Liver (tissue), 9 donors: Measurements from ENCODE around the gene HLCS. TPM values are rescaled to one million over a fixed set of nuclear protein-coding genes. Genes with fewer than 3 reads are reported as not detected.

Source experiments
- DNase-seq: peaks from one replicate; pipeline ENCODE4 v3.0.0-alpha.2; 2017; ENCODE audit warnings: low spot score
- H3K27ac ChIP-seq, 2 donors: one replicate each; pipeline ENCODE4 v1.7.0; 2013; ENCODE audit warnings: inconsistent platforms in 2 of 2, low read length in 2 of 2, control low read depth in 1 of 2, low read depth in 1 of 2, mild to moderate bottlenecking in 1 of 2
- H3K27me3 ChIP-seq, 4 donors: one replicate each; pipeline versions ENCODE4 v1.6.1 to v1.7.0; 2013; ENCODE audit warnings: low read length in 3 of 4, inconsistent platforms in 1 of 4, mild to moderate bottlenecking in 1 of 4, moderate library complexity in 1 of 4; ENCODE audit not compliant: control insufficient read depth in 4 of 4, insufficient read depth in 4 of 4
- H3K36me3 ChIP-seq, 4 donors: one replicate each; pipeline versions ENCODE4 v1.6.1 to v1.7.0; 2013; ENCODE audit warnings: low read length in 3 of 4, mild to moderate bottlenecking in 3 of 4, low read depth in 1 of 4, moderate library complexity in 1 of 4; ENCODE audit not compliant: control insufficient read depth in 4 of 4, insufficient read depth in 3 of 4
- H3K4me1 ChIP-seq, 4 donors: one replicate each; pipeline versions ENCODE4 v1.6.1 to v1.7.0; 2013; ENCODE audit warnings: low read length in 3 of 4, mild to moderate bottlenecking in 3 of 4, moderate library complexity in 1 of 4; ENCODE audit not compliant: control insufficient read depth in 4 of 4, insufficient read depth in 4 of 4
- H3K4me3 ChIP-seq, 3 donors: one replicate each; pipeline versions ENCODE4 v1.6.1 to v1.7.0; 2013; ENCODE audit warnings: low read length in 3 of 3, control low read depth in 1 of 3, low read depth in 1 of 3, mild to moderate bottlenecking in 1 of 3
- H3K9ac ChIP-seq, 2 donors: one replicate each; pipeline ENCODE4 v1.7.0; 2013; ENCODE audit warnings: low read length in 2 of 2, mild to moderate bottlenecking in 2 of 2, moderate library complexity in 2 of 2, control low read depth in 1 of 2, low read depth in 1 of 2
- H3K9me3 ChIP-seq, 4 donors: one replicate each; pipeline versions ENCODE4 v1.6.1 to v1.7.0; 2013; ENCODE audit warnings: low read length in 3 of 4; ENCODE audit not compliant: control insufficient read depth in 4 of 4
- CTCF ChIP-seq: fragments of 150-350 bp; IDR thresholded peaks from 2 replicates; pipeline ENCODE4 v1.5.1; 2017; ENCODE audit warnings: improper control_type of control experiment, low read depth, low read length; ENCODE audit not compliant: missing input control
- EGR1 ChIP-seq, 2 donors: IDR thresholded peaks; 2 replicates each; pipeline ENCODE4 v1.6.1; 2016 to 2018; ENCODE audit warnings: antibody characterized with exemption in 2 of 2, low read depth in 2 of 2
- FOXA1 ChIP-seq: IDR thresholded peaks from 2 replicates; pipeline ENCODE4 v1.6.1; 2016; ENCODE audit warnings: antibody characterized with exemption
- FOXA2 ChIP-seq: IDR thresholded peaks from 2 replicates; pipeline ENCODE4 v1.6.1; 2016; ENCODE audit warnings: antibody characterized with exemption
- GABPA ChIP-seq, 2 donors: IDR thresholded peaks in 1 of 2; conservative IDR thresholded peaks in 1 of 2; 2 replicates each; pipeline ENCODE4 v1.6.1; 2016; ENCODE audit warnings: antibody characterized with exemption in 2 of 2, mild to moderate bottlenecking in 1 of 2, moderate library complexity in 1 of 2
- HNF4A ChIP-seq, 2 donors: conservative IDR thresholded peaks; 2 replicates each; pipeline ENCODE4 v1.6.1; 2016; ENCODE audit warnings: antibody characterized with exemption in 2 of 2, mild to moderate bottlenecking in 2 of 2
- HNF4G ChIP-seq: IDR thresholded peaks from 2 replicates; pipeline ENCODE4 v1.6.1; 2016; ENCODE audit warnings: antibody characterized with exemption
- JUND ChIP-seq, 2 donors: IDR thresholded peaks; 2 replicates each; pipeline ENCODE4 v1.6.1; 2016; ENCODE audit warnings: antibody characterized with exemption in 2 of 2
- NR2F2 ChIP-seq: IDR thresholded peaks from 2 replicates; pipeline ENCODE4 v1.6.1; 2016; ENCODE audit warnings: antibody characterized with exemption
- RAD21 ChIP-seq, 2 donors: IDR thresholded peaks; 2 replicates each; pipeline ENCODE4 v1.6.1; 2016; ENCODE audit warnings: antibody characterized with exemption in 2 of 2, mild to moderate bottlenecking in 2 of 2
- REST ChIP-seq: IDR thresholded peaks from 2 replicates; pipeline ENCODE4 v1.6.1; 2016; ENCODE audit warnings: antibody characterized with exemption, mild to moderate bottlenecking
- RXRA ChIP-seq, 2 donors: IDR thresholded peaks; 2 replicates each; pipeline ENCODE4 v1.6.1; 2017 to 2018; ENCODE audit warnings: antibody characterized with exemption in 2 of 2, mild to moderate bottlenecking in 1 of 2
- SP1 ChIP-seq: IDR thresholded peaks from 2 replicates; pipeline ENCODE4 v1.6.1; 2018; ENCODE audit warnings: antibody characterized with exemption, mild to moderate bottlenecking
- TAF1 ChIP-seq: conservative IDR thresholded peaks from 2 replicates; pipeline ENCODE4 v1.6.1; 2016; ENCODE audit warnings: antibody characterized with exemption, mild to moderate bottlenecking
- YY1 ChIP-seq: IDR thresholded peaks from 2 replicates; pipeline ENCODE4 v1.6.1; 2016; ENCODE audit warnings: antibody characterized with exemption, mild to moderate bottlenecking
- ZBTB33 ChIP-seq: IDR thresholded peaks from 2 replicates; pipeline ENCODE4 v1.6.1; 2016; ENCODE audit warnings: antibody characterized with exemption
- WGBS: extraction: QIAGEN DNeasy Blood & Tissue Kit; methylation state at CpG from one replicate; pipeline ENCODE4 v1.1.7; 2013; 5-methylcytosine and 5-hydroxymethylcytosine counted together
- polyA plus RNA-seq, 2 donors: library from polyadenylated mRNA; stranded (reverse) in 1 of 2; unstranded in 1 of 2; fragments of 200-250 nt in 1 of 2; fragments of >200 nt in 1 of 2; fragmentation: Nextera tagmentation in 1 of 2; extraction: Ambion mirVana in 1 of 2; gene quantifications; one replicate each; pipeline versions ENCODE4 v1.2.1 to v1.2.3, GENCODE V29; 2013 to 2015
- total RNA-seq, 2 donors: library from RNA; depleted of rRNA; stranded (reverse); fragments of >200 nt; gene quantifications; one replicate each; pipeline ENCODE4 v1.2.3, GENCODE V29; 2014
- TF ChIP-seq, protein P1 (sequence below): IDR thresholded peaks from 2 replicates; pipeline ENCODE4 v1.6.1; 2016; ENCODE audit warnings: antibody characterized with exemption
- TF ChIP-seq, protein P2 (sequence below): IDR thresholded peaks from 2 replicates; pipeline ENCODE4 v1.6.1; 2016; ENCODE audit warnings: antibody characterized with exemption
- donor health status: healthy.
- donor health status: healthy.
- donor health status: healthy.
- donor health status: healthy.
- donor health status: healthy.

The HLCS gene
- total and polyA plus RNA-seq, 4 donors: 6.6 to 22.5 (median 8.3) TPM

GRCh38 chr21:36863260-36863659 is 103.2 kb downstream of the HLCS start:
- no peak for DNase-seq
- Histone ChIP-seq H3K9ac (no peak overlapping the region), H3K9me3 (no peaks in the 10 kb centered on the region), H3K27me3 (no peaks in the 10 kb centered on the region), H3K36me3 (no peaks in the 10 kb centered on the region), H3K4me1 (peaks cover 14 to 43% (median 30%) of the 10 kb centered on the region in 4 donors), H3K4me3 (no peak overlapping the region), H3K27ac (peak overlapping the region; percentile 9 to 51)
- WGBS: 90% methylated on average over 4 of the region's 4 CpGs
- TF ChIP-seq NR2F2 (peak; percentile 38), GABPA (IDR thresholded peaks at IDR 0.05 in 1 of 2, conservative IDR thresholded peaks at IDR 0.05 in 1 of 2) (no peak), HNF4A (conservative IDR thresholded peaks at IDR 0.05) (no peak), RAD21 (IDR thresholded peaks at IDR 0.05) (peak in 1 of 2 donors; percentile 8), TAF1 (no peak), CTCF (no peak), REST (no peak), EGR1 (IDR thresholded peaks at IDR 0.05; ENCODE audit: low read depth in 2 of 2) (no peak), FOXA1 (no peak), FOXA2 (no peak), JUND (IDR thresholded peaks at IDR 0.05) (no peak), ZBTB33 (no peak), RXRA (IDR thresholded peaks at IDR 0.05) (peak; percentile 31 to 62), HNF4G (no peak), YY1 (no peak), SP1 (peak; percentile 43)
- TF ChIP-seq, protein P1, sequence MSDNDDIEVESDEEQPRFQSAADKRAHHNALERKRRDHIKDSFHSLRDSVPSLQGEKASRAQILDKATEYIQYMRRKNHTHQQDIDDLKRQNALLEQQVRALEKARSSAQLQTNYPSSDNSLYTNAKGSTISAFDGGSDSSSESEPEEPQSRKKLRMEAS: no peak
- TF ChIP-seq, protein P2, sequence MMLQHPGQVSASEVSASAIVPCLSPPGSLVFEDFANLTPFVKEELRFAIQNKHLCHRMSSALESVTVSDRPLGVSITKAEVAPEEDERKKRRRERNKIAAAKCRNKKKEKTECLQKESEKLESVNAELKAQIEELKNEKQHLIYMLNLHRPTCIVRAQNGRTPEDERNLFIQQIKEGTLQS: no peak
